Stimulated activated CD4-positive, alpha-beta T cell treated with anti-CD3 and anti-CD28 coated beads, TNF-alpha, amount 100 ng/mL, for 24 hours (primary cell): ENCODE data around the gene KRT23.
A peak's percentile ranks its signal among the peaks of the same experiment; 100 is the strongest.

Experiments used
- DNase-seq, 3 experiments: peaks; one replicate each; pipeline ENCODE4 v3.0.0-alpha.2; 2020; ENCODE audit warnings: low read depth in 3 of 3

KRT23 gene

GRCh38 chr17:40937384-40937819, at the start of gene KRT23:
TSS of gene KRT23 (minus strand) at chr17:40937646. CDS start at chr17:40936603, 1,043 bp downstream.
- no peak for DNase-seq

- no peak for DNase-seq
Measured at GRCh38 chr17:40986920-40987319, 49.5 kb upstream of the KRT23 start.

DNA sequence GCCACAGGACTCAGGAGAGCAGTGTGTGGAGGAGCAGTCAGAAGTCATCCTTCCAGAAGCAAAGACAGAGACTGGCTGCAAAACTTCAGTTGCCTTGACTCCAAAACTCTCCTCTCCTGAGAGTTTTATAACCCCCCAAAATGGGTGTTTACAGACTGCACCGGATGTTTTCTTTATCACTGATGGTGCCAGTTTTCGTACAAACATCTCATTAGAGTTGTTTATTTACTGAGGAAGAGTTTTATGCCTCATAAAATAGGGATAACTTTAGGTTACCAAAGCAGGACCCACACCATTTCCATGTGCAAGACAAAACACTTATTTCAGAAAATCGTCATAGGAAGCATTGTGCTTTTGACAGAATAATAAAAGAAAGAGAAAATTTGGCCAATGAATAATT, 46.8 kb upstream of the KRT23 start, which contains the start of gene KRT40:
TSS of gene KRT40 (minus strand) at position 101 of the 400 bp plus-strand sequence. CDS start at position 48, 53 bp downstream.
- DNase-seq = no peak

- no peak for DNase-seq
Measured at GRCh38 chr17:40981115-40981514, 43.7 kb upstream of the KRT23 start.

- no peak for DNase-seq
Measured at GRCh38 chr17:40980596-40980995, 43.1 kb upstream of the KRT23 start.

GRCh38 chr17:40980117-40980516, 42.7 kb upstream of the KRT23 start:
- no peak for DNase-seq

GRCh38 chr17:40978575-40979151, 41.2 kb upstream of the KRT23 start:
- no peak for DNase-seq

DNA sequence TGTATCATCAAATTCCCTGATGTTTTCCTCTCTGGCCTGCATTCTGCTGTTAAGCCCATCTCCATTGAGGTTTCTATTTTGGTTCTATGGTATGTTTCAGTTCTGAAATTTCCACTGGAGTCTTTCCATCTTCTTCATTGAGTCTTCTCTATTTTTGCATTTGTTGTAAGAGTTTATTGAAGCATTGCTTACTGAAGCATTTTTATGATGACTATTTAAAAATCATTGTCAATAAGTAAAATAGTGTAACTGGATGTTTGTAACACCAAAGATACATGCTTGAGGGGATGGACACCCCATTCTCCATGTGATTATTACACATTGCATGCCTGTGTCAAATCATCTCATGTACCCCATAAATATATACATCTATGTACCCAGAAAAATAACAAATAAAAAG, 38.1 kb upstream of the KRT23 start:
- DNase-seq = no peak

DNA sequence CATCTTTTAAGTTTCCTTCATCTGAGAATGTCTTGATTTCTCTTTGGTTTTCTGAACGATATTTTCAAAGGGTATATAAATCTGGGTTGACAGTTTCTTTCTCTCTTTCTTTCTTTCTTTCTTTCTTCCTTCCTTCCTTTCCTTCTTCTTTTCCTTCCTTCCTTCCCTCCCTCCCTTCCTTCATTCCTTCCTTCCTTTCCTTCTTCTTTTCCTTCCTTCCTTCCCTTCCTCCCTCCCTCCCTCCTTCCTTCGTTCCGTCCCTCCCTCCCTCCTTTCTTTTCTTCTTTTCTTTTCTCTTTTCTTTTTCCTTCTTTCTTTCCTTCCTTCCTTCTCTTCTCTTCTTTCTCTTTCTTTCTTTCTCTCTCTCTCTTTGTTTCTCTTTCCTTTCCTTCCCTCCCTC, 36.9 kb upstream of the KRT23 start:
- no peak for DNase-seq

DNA sequence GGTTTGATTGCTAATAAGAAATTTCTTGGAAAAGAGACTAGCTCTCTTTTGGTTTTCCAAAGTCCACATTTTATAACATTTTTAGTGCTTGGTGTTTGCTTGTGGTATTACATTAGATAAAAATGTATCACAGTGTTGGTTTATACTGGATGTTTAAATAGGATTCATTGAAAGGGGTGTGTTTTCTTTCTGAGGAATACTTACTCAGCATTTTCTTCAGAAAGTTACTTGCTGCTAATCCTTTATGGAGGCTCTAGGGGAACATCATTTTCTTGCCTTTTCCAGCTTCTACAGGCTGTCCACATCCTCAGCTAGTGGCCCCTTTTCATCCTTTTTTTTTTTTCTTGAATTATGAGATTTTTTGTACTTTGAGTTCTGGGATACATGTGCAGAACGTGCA, 30.1 kb upstream of the KRT23 start:
- DNase-seq = no peak

- DNase-seq = no peak
Measured at GRCh38 chr17:40966848-40967247, 29.4 kb upstream of the KRT23 start, which contains the start of gene KRT39. TSS of gene KRT39 (minus strand) at chr17:40966948. CDS start at chr17:40966856, 92 bp downstream.

DNA sequence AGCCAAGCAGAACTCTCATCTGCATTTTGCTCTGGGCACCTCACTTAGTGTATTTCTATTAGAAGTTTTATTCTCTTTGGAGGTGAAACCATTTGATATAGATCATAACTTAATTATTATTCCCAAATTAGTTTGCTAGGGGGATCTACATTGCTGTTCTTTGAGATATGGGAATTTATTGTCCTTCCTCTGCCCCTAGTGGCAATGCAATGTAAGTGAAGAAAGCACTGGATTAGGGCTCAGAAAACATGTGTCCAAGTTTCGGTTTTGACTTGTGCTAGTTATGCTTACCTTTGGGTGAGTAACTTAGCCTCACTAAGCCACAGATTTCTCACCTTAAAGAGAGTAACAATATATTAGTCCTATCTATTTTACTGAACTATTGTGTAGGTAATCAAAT, 26.4 kb upstream of the KRT23 start:
- DNase-seq = no peak

DNA sequence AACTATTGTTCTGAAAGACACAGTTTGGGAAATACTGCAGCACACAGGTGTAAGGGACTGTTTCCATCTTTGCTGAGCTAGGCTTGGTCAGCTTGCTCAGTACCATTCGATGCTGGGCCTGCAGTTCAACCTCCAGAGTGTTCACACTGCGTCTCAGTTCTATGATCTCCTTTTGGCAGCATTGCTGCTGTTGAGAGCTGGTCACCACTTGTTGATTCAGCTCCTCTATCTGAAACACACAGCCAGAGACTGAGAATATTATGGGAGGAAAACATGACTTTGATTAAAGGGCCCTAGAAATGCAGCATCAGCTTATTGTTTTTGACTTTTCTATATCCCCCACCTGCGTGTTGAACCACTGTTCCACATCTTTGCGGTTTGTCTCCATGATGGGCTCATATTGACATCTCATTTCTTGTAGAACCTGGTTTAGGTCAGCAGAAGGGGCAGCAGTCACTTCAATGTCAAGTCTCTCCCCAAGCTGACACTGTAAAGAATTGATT, 24.7 kb upstream of the KRT23 start:
- no peak for DNase-seq

DNA sequence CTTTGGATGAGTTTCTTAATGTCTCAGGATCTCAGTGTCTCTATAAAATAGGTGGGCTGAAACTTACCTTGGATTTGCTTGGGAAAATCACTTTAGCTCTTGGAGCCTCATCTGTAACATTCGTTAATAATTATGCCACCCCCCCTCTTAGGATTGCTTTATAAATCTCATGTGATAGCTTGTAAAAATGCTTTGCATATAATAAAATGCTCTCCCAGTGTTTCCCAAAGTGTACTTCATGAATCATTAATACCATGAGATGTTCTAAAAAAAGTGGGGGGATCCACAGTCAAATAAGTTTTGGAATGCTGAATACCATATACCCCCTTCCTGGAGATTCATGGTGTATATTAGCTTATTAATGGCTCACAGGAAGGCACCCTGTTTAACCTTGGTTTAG, 24.1 kb upstream of the KRT23 start:
- DNase-seq = no peak

DNA sequence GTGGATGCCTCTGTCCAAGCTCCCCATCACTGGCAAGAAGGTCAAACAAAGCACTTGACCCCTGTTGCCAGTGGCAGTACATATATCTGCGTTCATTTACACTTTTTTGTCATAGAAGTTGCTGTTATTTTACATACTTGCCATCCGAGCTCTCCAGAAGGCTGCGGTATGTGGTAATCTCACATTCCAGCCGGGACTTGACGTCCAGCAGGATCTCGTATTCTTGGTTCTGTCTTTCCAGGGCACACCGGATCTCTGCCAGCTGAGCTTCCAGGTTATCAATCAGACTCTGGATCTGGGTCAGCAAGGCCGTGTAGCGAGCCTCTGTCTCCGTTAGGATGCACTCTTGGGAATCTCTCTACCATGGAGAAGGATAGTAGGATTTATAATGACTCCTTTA, 22.7 kb upstream of the KRT23 start:
- no peak for DNase-seq

- DNase-seq = no peak
Measured at GRCh38 chr17:40958086-40958953, 20.9 kb upstream of the KRT23 start.

- no peak for DNase-seq
Measured at GRCh38 chr17:40956401-40957254, 19.2 kb upstream of the KRT23 start.

DNA sequence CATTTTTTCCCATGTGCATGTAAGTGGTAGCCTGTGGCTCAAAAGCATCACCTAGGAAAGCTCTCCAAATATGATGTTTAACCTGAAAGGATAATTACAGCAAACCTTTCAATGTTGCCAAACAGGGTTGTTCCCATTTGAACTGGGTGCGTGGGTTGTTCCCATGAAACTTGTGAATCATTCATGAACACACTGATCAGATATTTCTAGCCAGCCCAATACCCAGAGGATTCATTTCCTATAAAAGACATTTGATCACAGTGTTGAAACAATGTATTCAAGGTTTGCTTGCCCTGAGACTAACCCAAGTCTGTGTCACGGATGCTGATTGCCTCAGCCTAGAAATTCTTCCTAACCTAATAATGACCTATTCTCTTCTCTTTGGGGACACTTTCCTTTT, 16.4 kb upstream of the KRT23 start:
- peak in 1 of 3 experiments; percentile 18 for DNase-seq

GRCh38 chr17:40952661-40953060, 15.2 kb upstream of the KRT23 start:
- no peak for DNase-seq

- DNase-seq = no peak
Measured at GRCh38 chr17:40952154-40952553, 14.7 kb upstream of the KRT23 start.

DNA sequence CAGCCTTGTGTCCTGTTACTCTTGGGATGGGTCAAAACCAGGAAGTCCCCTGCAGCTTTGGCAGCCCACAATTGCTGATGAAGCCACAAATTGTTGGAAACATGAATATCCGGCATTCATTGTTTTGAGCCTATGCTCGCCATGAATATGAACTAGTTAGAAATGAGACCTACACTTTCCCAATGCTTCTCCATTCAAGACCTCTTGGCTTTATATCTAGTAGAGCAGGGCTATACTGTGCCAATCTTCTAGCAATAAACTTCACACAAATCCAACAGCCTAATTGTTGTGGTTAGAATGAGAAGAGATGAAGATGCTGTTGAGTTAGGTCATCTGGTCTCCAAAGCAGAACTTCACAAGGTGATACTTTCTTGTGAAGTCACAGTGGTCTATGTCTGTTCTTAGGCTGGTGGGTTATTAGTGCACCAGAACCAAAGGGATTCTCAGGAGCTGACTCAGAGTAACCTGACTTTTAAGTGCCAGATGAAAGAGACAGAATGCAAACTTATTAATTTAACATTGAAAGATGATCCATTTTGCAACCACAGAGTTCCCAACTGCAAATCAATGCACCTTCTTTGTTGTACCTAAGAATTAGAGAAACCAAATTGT, 13.7 kb upstream of the KRT23 start:
- no peak for DNase-seq

GRCh38 chr17:40950176-40950575, 12.7 kb upstream of the KRT23 start:
- DNase-seq = no peak
